H1 (cell line): ENCODE results near the gene ADPRH. TPM values are rescaled to one million over a fixed set of nuclear protein-coding genes. Genes with fewer than 3 reads are reported as not detected.

Experiments used
- CTCF ChIA-PET: fragments of 300-600 bp; sonication (Branson Sonifier 250); formaldehyde crosslinking; loops from one replicate; lab custom pipeline; 2021; ENCODE audit not compliant: partially characterized antibody; lab: Charles Lee
- POLR2A ChIA-PET: fragments of 300-600 bp; sonication (Branson Sonifier 250); formaldehyde crosslinking; loops from one replicate; lab custom pipeline; 2021; ENCODE audit warnings: inconsistent platforms; ENCODE audit not compliant: partially characterized antibody; lab: Charles Lee
- DNase-seq, 2 experiments: peaks; one replicate each; pipeline versions ENCODE4 v3.0.0 to v3.0.0-alpha.2; 2010 to 2022; ENCODE audit warnings: low spot score in 2 of 2, low read depth in 1 of 2, mixed read lengths in 1 of 2
- FAIRE-seq: peaks from 2 replicates; lab custom pipeline; 2011; peaks lifted over from hg19 to GRCh38; lab: Jason Lieb, UNC
- H2AFZ ChIP-seq: 2 replicates; pipeline ENCODE4 v1.8.1; 2012; ENCODE audit warnings: low read length, inconsistent platforms
- H2AK5ac ChIP-seq: 2 replicates; pipeline ENCODE4 v1.6.1; 2013; ENCODE audit warnings: low read depth, low read length
- H2BK120ac ChIP-seq: replicated peaks from 2 replicates; pipeline ENCODE3; 2013; ENCODE audit warnings: low read depth, low read length, inconsistent platforms
- H2BK12ac ChIP-seq: 2 replicates; pipeline ENCODE4 v1.6.1; 2013; ENCODE audit warnings: low read depth, low read length
- H2BK15ac ChIP-seq: 2 replicates; pipeline ENCODE4 v1.6.1; 2013; ENCODE audit warnings: low read length
- H2BK20ac ChIP-seq: 2 replicates; pipeline ENCODE4 v1.6.1; 2013; ENCODE audit warnings: low read length
- H2BK5ac ChIP-seq: 2 replicates; pipeline ENCODE4 v1.6.1; 2013; ENCODE audit warnings: low read depth, low read length
- H3K14ac ChIP-seq: 2 replicates; pipeline ENCODE4 v1.6.1; 2013; ENCODE audit warnings: inconsistent platforms; ENCODE audit not compliant: insufficient read length
- H3K18ac ChIP-seq: 2 replicates; pipeline ENCODE4 v1.6.1; 2013; ENCODE audit warnings: low read length; ENCODE audit errors: extremely low read depth
- H3K23ac ChIP-seq: 2 replicates; pipeline ENCODE4 v1.6.1; 2013; ENCODE audit warnings: inconsistent platforms; ENCODE audit not compliant: insufficient read length
- H3K23me2 ChIP-seq: 2 replicates; pipeline ENCODE4 v1.6.1; 2013; ENCODE audit warnings: low read depth, low read length
- H3K27ac ChIP-seq: 2 replicates; pipeline ENCODE4 v1.6.1; 2011; ENCODE audit warnings: low read depth, low read length, inconsistent platforms
- H3K27me3 ChIP-seq, 4 experiments: replicated peaks in 1 of 4; 1 replicate in 1 of 4; 2 replicates in 3 of 4; pipeline versions ENCODE4 v1.6.1 to v1.8.1; 2011 to 2013; ENCODE audit warnings: low read length in 3 of 4, mild to moderate bottlenecking in 3 of 4, inconsistent platforms in 2 of 4, mixed read lengths in 2 of 4, moderate library complexity in 1 of 4; ENCODE audit not compliant: control insufficient read depth in 3 of 4, insufficient read depth in 3 of 4; ENCODE audit errors: extremely low read depth in 1 of 4
- H3K36me3 ChIP-seq, 4 experiments: 2 replicates each; pipeline versions ENCODE4 v1.6.1 to v1.8.1; 2011 to 2013; ENCODE audit warnings: mild to moderate bottlenecking in 4 of 4, low read length in 3 of 4, moderate library complexity in 2 of 4, control low read depth in 1 of 4, inconsistent platforms in 1 of 4; ENCODE audit not compliant: insufficient read depth in 4 of 4, control insufficient read depth in 2 of 4
- H3K4ac ChIP-seq: replicated peaks from 2 replicates; pipeline ENCODE3; 2013; ENCODE audit warnings: low read length, low read depth, mixed read lengths, inconsistent platforms; ENCODE audit not compliant: insufficient read length
- H3K4me1 ChIP-seq, 4 experiments: replicated peaks in 1 of 4; 1 replicate in 1 of 4; 2 replicates in 3 of 4; pipeline versions ENCODE4 v1.6.1 to v1.8.1; 2011 to 2013; ENCODE audit warnings: low read length in 3 of 4, inconsistent platforms in 2 of 4, mixed read lengths in 1 of 4; ENCODE audit not compliant: insufficient read depth in 4 of 4, control insufficient read depth in 3 of 4
- H3K4me2 ChIP-seq, 2 experiments: 2 replicates each; pipeline versions ENCODE4 v1.6.1 to v1.8.1; 2011 to 2013; ENCODE audit warnings: low read depth in 2 of 2, low read length in 2 of 2, control low read depth in 1 of 2, inconsistent platforms in 1 of 2, mild to moderate bottlenecking in 1 of 2; ENCODE audit not compliant: insufficient read depth in 1 of 2
- H3K4me3 ChIP-seq, 4 experiments: fragments of 200-600, 300-600 bp in 1 of 4; sonication (generic), shearing (Covaris generic), sonication (Bioruptor Twin) in 1 of 4; 2 replicates each; pipeline versions ENCODE4 v1.5.1 to v1.8.1; 2011 to 2016; ENCODE audit warnings: low read length in 4 of 4, low read depth in 3 of 4, control low read depth in 2 of 4, inconsistent platforms in 2 of 4, mild to moderate bottlenecking in 2 of 4, mixed read lengths in 1 of 4, moderate library complexity in 1 of 4; ENCODE audit not compliant: insufficient read depth in 2 of 4; ENCODE audit errors: extremely low read depth in 1 of 4
- H3K56ac ChIP-seq: replicated peaks from 2 replicates; pipeline ENCODE3; 2013; ENCODE audit warnings: low read depth, mild to moderate bottlenecking, mixed read lengths, low read length, inconsistent platforms; ENCODE audit not compliant: insufficient read length
- H3K79me1 ChIP-seq: 2 replicates; pipeline ENCODE4 v1.6.1; 2013; ENCODE audit warnings: low read depth, low read length, control low read depth
- H3K79me2 ChIP-seq, 2 experiments: 2 replicates each; pipeline versions ENCODE4 v1.6.1 to v1.8.1; 2012 to 2013; ENCODE audit warnings: low read length in 2 of 2, mild to moderate bottlenecking in 2 of 2, inconsistent platforms in 1 of 2; ENCODE audit not compliant: insufficient read depth in 2 of 2, control insufficient read depth in 1 of 2
- H3K9ac ChIP-seq, 4 experiments: replicated peaks in 1 of 4; 1 replicate in 1 of 4; 2 replicates in 3 of 4; pipeline versions ENCODE4 v1.6.1 to v1.8.1; 2011 to 2013; ENCODE audit warnings: low read depth in 3 of 4, low read length in 3 of 4, control low read depth in 2 of 4, mild to moderate bottlenecking in 2 of 4, moderate library complexity in 2 of 4, inconsistent platforms in 1 of 4; ENCODE audit errors: extremely low read depth in 1 of 4
- H3K9me3 ChIP-seq, 2 experiments: 2 replicates each; pipeline versions ENCODE4 v1.6.1 to v1.8.1; 2012 to 2013; ENCODE audit warnings: mild to moderate bottlenecking in 2 of 2, moderate library complexity in 2 of 2, control low read depth in 1 of 2, inconsistent platforms in 1 of 2, low read depth in 1 of 2, low read length in 1 of 2, mixed read lengths in 1 of 2; ENCODE audit not compliant: insufficient read depth in 2 of 2
- H4K20me1 ChIP-seq, 2 experiments: replicated peaks in 1 of 2; 2 replicates each; pipeline versions ENCODE3 to v1.8.1; 2011 to 2013; ENCODE audit warnings: inconsistent platforms in 2 of 2, low read length in 2 of 2, mild to moderate bottlenecking in 1 of 2; ENCODE audit not compliant: insufficient read depth in 2 of 2, control insufficient read depth in 1 of 2
- H4K5ac ChIP-seq: 2 replicates; pipeline ENCODE4 v1.6.1; 2013; ENCODE audit warnings: low read length, low read depth, mixed read lengths, inconsistent platforms; ENCODE audit not compliant: insufficient read length
- H4K8ac ChIP-seq: 2 replicates; pipeline ENCODE4 v1.8.0; 2013; ENCODE audit warnings: mild to moderate bottlenecking, moderate library complexity, low read length, inconsistent platforms; ENCODE audit not compliant: insufficient read depth; ENCODE audit errors: extremely low read depth
- H4K91ac ChIP-seq: replicated peaks from 2 replicates; pipeline ENCODE3; 2013; ENCODE audit warnings: low read length, mixed read lengths, inconsistent platforms; ENCODE audit not compliant: insufficient read length
- ASH2L ChIP-seq: fragments of 200-600, 300-600 bp; sonication (generic); IDR thresholded peaks from one replicate; pipeline ENCODE4 v1.7.1; 2017; ENCODE audit warnings: low read length
- ATF3 ChIP-seq: IDR thresholded peaks from 2 replicates; pipeline ENCODE4 v1.6.1; 2011; ENCODE audit warnings: low read depth, mild to moderate bottlenecking, low read length; ENCODE audit not compliant: insufficient read depth
- POLR2A ChIP-seq, 2 experiments: IDR thresholded peaks; 1 replicate in 1 of 2; 2 replicates in 1 of 2; pipeline ENCODE4 v1.6.1; 2011; ENCODE audit warnings: low read depth in 2 of 2, low read length in 2 of 2, mild to moderate bottlenecking in 2 of 2; ENCODE audit errors: control extremely low read depth in 1 of 2
- RFX5 ChIP-seq: IDR thresholded peaks from 2 replicates; pipeline ENCODE4 v1.6.1; 2011; ENCODE audit warnings: low read depth, low read length, improper control_type of control experiment, borderline replicate concordance
- RNF2 ChIP-seq: fragments of 200-900, 300-1000 bp; sonication (generic); IDR thresholded peaks from 2 replicates; pipeline ENCODE4 v1.7.1; 2016; ENCODE audit warnings: borderline replicate concordance, low read depth, mild to moderate bottlenecking, antibody characterized with exemption, low read length; ENCODE audit not compliant: poor library complexity, severe bottlenecking; ENCODE audit errors: missing control alignments
- SUZ12 ChIP-seq: fragments of 200-600 bp; sonication (generic); IDR thresholded peaks from 2 replicates; pipeline ENCODE4 v1.6.1; 2012; ENCODE audit warnings: mild to moderate bottlenecking, inconsistent platforms, low read length, moderate library complexity, mixed read lengths
- TCF12 ChIP-seq: IDR thresholded peaks from 2 replicates; pipeline ENCODE4 v1.6.1; 2011; ENCODE audit warnings: low read depth, mild to moderate bottlenecking, low read length
- WGBS, 2 experiments: shearing (Covaris generic) in 1 of 2; methylation state at CpG; one replicate each; pipeline versions ENCODE4 v1.1.6 to v1.1.7; 2013 to 2015; ENCODE audit warnings: low lambda C conversion rate in 2 of 2, mixed read lengths in 2 of 2, inconsistent platforms in 1 of 2, low coverage in 1 of 2, missing lambda C conversion rate in 1 of 2; ENCODE audit not compliant: insufficient replicate concordance in 2 of 2, insufficient coverage in 1 of 2, insufficient read length in 1 of 2; ENCODE audit errors: extremely low coverage in 1 of 2, missing lambda C conversion rate in 1 of 2; 5-methylcytosine and 5-hydroxymethylcytosine counted together
- polyA plus RNA-seq, 7 experiments: library from polyadenylated mRNA; depleted of rRNA in 3 of 7; stranded (reverse) in 5 of 7; unstranded in 2 of 7; fragments of >200 nt in 5 of 7; fragments of 200-250 nt in 2 of 7; gene quantifications; 1 replicate in 5 of 7; 2 replicates in 1 of 7; 4 replicates in 1 of 7; pipeline versions ENCODE4 v1.2.1 to v1.2.3, GENCODE V29; 2011 to 2013; ENCODE audit warnings: missing spikeins in 2 of 7, mixed read lengths in 2 of 7
- total RNA-seq: library from RNA; stranded (reverse); fragmentation: NEBNext Ultra II Directional; extraction: Animal tissue kit (Norgen Biotek cat#: 25700); gene quantifications from 2 replicates; pipeline ENCODE4 v1.2.1, GENCODE V29; 2021

Gene ADPRH
- total and polyA plus RNA-seq, 2 of the 8 experiments (the other 6 are each of a cell fraction or from before 2014, with no cell fraction given): 2.6 to 4.2 TPM

GRCh38 chr3:119619094-119619493 lies 39.8 kb downstream of the ADPRH start:
- no peaks in the 10 kb centered on the region for H4K20me1 ChIP-seq

More at GRCh38 chr3:119619094-119619493, 39.8 kb downstream of the ADPRH start:
- Histone ChIP-seq H2BK12ac (no peak overlapping the region), H3K9ac (no peak overlapping the region), H2BK5ac (no peak overlapping the region), H3K79me1 (no peaks in the 10 kb centered on the region), H4K91ac (no peak overlapping the region), H4K8ac (no peak overlapping the region), H2BK120ac (no peak overlapping the region), H3K14ac (no peak overlapping the region), H3K23me2 (no peaks in the 10 kb centered on the region), H3K4me3 (no peak overlapping the region), H3K9me3 (no peaks in the 10 kb centered on the region), H3K56ac (no peak overlapping the region), H3K27me3 (no peaks in the 10 kb centered on the region; a peak in 1 of 7 replicates), H3K4me1 (no peaks in the 10 kb centered on the region), H3K27ac (no peak overlapping the region), H3K36me3 (no peaks in the 10 kb centered on the region), H3K79me2 (no peaks in the 10 kb centered on the region), H2AK5ac (no peak overlapping the region), H2AFZ (no peak overlapping the region), H2BK20ac (no peak overlapping the region), H3K23ac (no peak overlapping the region), H3K18ac (no peak overlapping the region), H2BK15ac (no peak overlapping the region), H4K5ac (no peak overlapping the region), H3K4ac (no peak overlapping the region), H3K4me2 (no peak overlapping the region)
- 81% methylated on average over 7 of the region's 7 CpGs; no CpG with 5 or more reads in 1 of the 2 experiments for WGBS, 2 experiments
- CTCF ChIA-PET: interaction anchor here (1.7 kb wide), 1 partner anchor 10 kb away, joined by 4 read pairs; no protein-coding TSS in a partner anchor
- FAIRE-seq (no peak), DNase-seq (no peak)
- POLR2A ChIA-PET: no interaction called here
- TF ChIP-seq RNF2 (no peak), SUZ12 (no peak), ASH2L (no peak), ATF3 (no peak), RFX5 (no peak), POLR2A (IDR thresholded peaks at IDR 0.05; ENCODE audit: control extremely low read depth in 1 of 2, low read depth in 2 of 2, low read length in 2 of 2) (no peak), TCF12 (no peak)
